ENCODE results near the gene SYNDIG1L. TPM values are rescaled to one million over a fixed set of nuclear protein-coding genes. Genes with fewer than 3 reads are reported as not detected.

Gene SYNDIG1L
- total RNA-seq, 1 experiment from 2014 or later = 1.4 TPM

GRCh38 chr14:74438351-74438915 lies 12.4 kb upstream of the SYNDIG1L start:
- Mint-ChIP-seq H3K27ac (no peak overlapping the region), H3K27me3 (ENCODE audit: low read depth) (no peaks in the 10 kb centered on the region), H3K36me3 (no peaks in the 10 kb centered on the region), H3K4me1 (peaks cover 36% of the 10 kb centered on the region), H3K9me3 (no peaks in the 10 kb centered on the region), H3K4me3 (no peak overlapping the region)
- peak; percentile 52 for ATAC-seq
- TF ChIP-seq FOXK1 (CRISPR knock-in tag; IDR thresholded peaks at IDR 0.05) = no peak
- no peak for TF ChIP-seq MXD4 (CRISPR knock-in tag; IDR thresholded peaks at IDR 0.05; ENCODE audit: borderline replicate concordance)
- no peak for TF ChIP-seq IRF2 (CRISPR knock-in tag; IDR thresholded peaks at IDR 0.05; ENCODE audit: borderline replicate concordance, low read depth)
- no peak for TF ChIP-seq ZNF317 (CRISPR knock-in tag; IDR thresholded peaks at IDR 0.05; ENCODE audit: borderline replicate concordance, low read depth)
- no peak for TF ChIP-seq TEAD4 (CRISPR knock-in tag; IDR thresholded peaks at IDR 0.05)
- DNase-seq (ENCODE audit: low spot score) = no peak
- CTCF ChIA-PET = interaction anchor here (0.6 to 2.3 kb wide), 8 partner anchors 9 to 150 kb away, joined by 3 to 5 read pairs (median 3); partner anchors contain the start of genes NPC2 and VRTN
- POLR2A ChIA-PET = interaction anchor here (1.0 to 1.6 kb wide), 2 partner anchors 9 to 19 kb away, joined by 3 to 7 read pairs; no protein-coding TSS in a partner anchor

GRCh38 chr14:74437496-74438053 lies 11.6 kb upstream of the SYNDIG1L start:
- Mint-ChIP-seq H3K4me3 (no peak overlapping the region), H3K27ac (no peak overlapping the region), H3K27me3 (ENCODE audit: low read depth) (no peaks in the 10 kb centered on the region), H3K9me3 (no peaks in the 10 kb centered on the region), H3K4me1 (peaks cover 29% of the 10 kb centered on the region), H3K36me3 (no peaks in the 10 kb centered on the region)
- TF ChIP-seq USF1 (CRISPR knock-in tag; IDR thresholded peaks at IDR 0.05) (peak; percentile 32; the same call in 1 of the 2 replicates), FOXJ3 (CRISPR knock-in tag; IDR thresholded peaks at IDR 0.05; ENCODE audit: borderline replicate concordance) (no peak), TP53 (CRISPR knock-in tag; IDR thresholded peaks at IDR 0.05) (no peak), ZNF317 (CRISPR knock-in tag; IDR thresholded peaks at IDR 0.05; ENCODE audit: borderline replicate concordance, low read depth) (no peak)
- POLR2A ChIA-PET = interaction anchor here (1.0 to 1.6 kb wide), 4 partner anchors 8 to 112 kb away, joined by 3 to 7 read pairs (median 5); no protein-coding TSS in a partner anchor
- no peak for DNase-seq (ENCODE audit: low spot score)
- ATAC-seq = peak; percentile 57
- CTCF ChIA-PET = interaction anchor here (0.6 to 2.3 kb wide), 11 partner anchors 9 to 402 kb away, joined by 3 to 5 read pairs (median 3); partner anchors contain the start of gene SYNDIG1L

- POLR2A ChIA-PET = no interaction called here
- CTCF ChIA-PET = interaction anchor here (1.3 kb wide), 1 partner anchor 8 kb away, joined by 5 read pairs; the partner anchor contains the start of gene SYNDIG1L
- no peak for ATAC-seq
Measured at GRCh38 chr14:74434294-74434693, 8.3 kb upstream of the SYNDIG1L start.

More at GRCh38 chr14:74434294-74434693, 8.3 kb upstream of the SYNDIG1L start:
- Mint-ChIP-seq H3K4me3 (no peak overlapping the region), H3K27ac (no peak overlapping the region; the same call in 1 of the 2 replicates), H3K36me3 (no peaks in the 10 kb centered on the region), H3K4me1 (peaks cover 58% of the 10 kb centered on the region), H3K9me3 (no peaks in the 10 kb centered on the region), H3K27me3 (ENCODE audit: low read depth) (no peaks in the 10 kb centered on the region)
- no peak for DNase-seq (ENCODE audit: low spot score)
- no peak for TF ChIP-seq SMAD4 (CRISPR knock-in tag; IDR thresholded peaks at IDR 0.05)
- TF ChIP-seq OVOL2 (CRISPR knock-in tag; IDR thresholded peaks at IDR 0.05; ENCODE audit: borderline replicate concordance) = no peak
- no peak for TF ChIP-seq IRF1 (CRISPR knock-in tag; IDR thresholded peaks at IDR 0.05)
- TF ChIP-seq ZNF512 (CRISPR knock-in tag; IDR thresholded peaks at IDR 0.05; ENCODE audit: borderline replicate concordance) = no peak
- TF ChIP-seq PRDM15 (CRISPR knock-in tag; IDR thresholded peaks at IDR 0.05) = no peak
- TF ChIP-seq FOXP1 (CRISPR knock-in tag; IDR thresholded peaks at IDR 0.05; ENCODE audit: borderline replicate concordance) = no peak
- TF ChIP-seq TP53 (CRISPR knock-in tag; IDR thresholded peaks at IDR 0.05) = no peak
